CD4-positive, alpha-beta T cell treated with Interleukin-10 for 1 hour (primary cell): ENCODE data around the gene RNF11.

Source experiments
- DNase-seq: peaks from one replicate; pipeline ENCODE4 v3.0.0-alpha.2; 2020

RNF11 gene

GRCh38 chr1:51298322-51298705 lies 62.2 kb downstream of the RNF11 start:
- DNase-seq = no peak

GRCh38 chr1:51299185-51299885 lies 63.3 kb downstream of the RNF11 start:
- DNase-seq = no peak

- DNase-seq = no peak
Measured at GRCh38 chr1:51299981-51300670, 64.1 kb downstream of the RNF11 start.

GRCh38 chr1:51301152-51301843 lies 65.2 kb downstream of the RNF11 start:
- no peak for DNase-seq

- DNase-seq = no peak
Measured at GRCh38 chr1:51301844-51302162, 65.7 kb downstream of the RNF11 start.

- no peak for DNase-seq
Measured at GRCh38 chr1:51302270-51302669, 66.2 kb downstream of the RNF11 start.

GRCh38 chr1:51302746-51303145 lies 66.7 kb downstream of the RNF11 start:
- no peak for DNase-seq

GRCh38 chr1:51303315-51303714 lies 67.2 kb downstream of the RNF11 start:
- no peak for DNase-seq

GRCh38 chr1:51303751-51304251 lies 67.7 kb downstream of the RNF11 start:
- no peak for DNase-seq

- no peak for DNase-seq
Measured at GRCh38 chr1:51304360-51304759, 68.3 kb downstream of the RNF11 start.

GRCh38 chr1:51305371-51305823 lies 69.3 kb downstream of the RNF11 start:
- no peak for DNase-seq

GRCh38 chr1:51306950-51307349 lies 70.9 kb downstream of the RNF11 start:
- no peak for DNase-seq

GRCh38 chr1:51308636-51309035 lies 72.6 kb downstream of the RNF11 start:
- DNase-seq = no peak

- DNase-seq = no peak
Measured at GRCh38 chr1:51309291-51309690, 73.2 kb downstream of the RNF11 start.

GRCh38 chr1:51310871-51311613 lies 75.0 kb downstream of the RNF11 start:
- DNase-seq = no peak

- no peak for DNase-seq
Measured at GRCh38 chr1:51311826-51312225, 75.8 kb downstream of the RNF11 start.

GRCh38 chr1:51312718-51313117 lies 76.6 kb downstream of the RNF11 start:
- no peak for DNase-seq

GRCh38 chr1:51313268-51313852 lies 77.3 kb downstream of the RNF11 start:
- no peak for DNase-seq

GRCh38 chr1:51313961-51314777 lies 78.1 kb downstream of the RNF11 start:
- DNase-seq = no peak

GRCh38 chr1:51314974-51315373 lies 78.9 kb downstream of the RNF11 start:
- DNase-seq = no peak

GRCh38 chr1:51316113-51316845 lies 80.2 kb downstream of the RNF11 start:
- no peak for DNase-seq
